Fibroblast of the aortic adventitia (primary cell): ENCODE measurements around the gene PIN4. TPM values are rescaled to one million over a fixed set of nuclear protein-coding genes. Genes with fewer than 3 reads are reported as not detected.

Source experiments
- DNase-seq: peaks from one replicate; pipeline ENCODE4 v3.0.0-alpha.2; 2010; ENCODE audit warnings: low read depth
- H3K4me3 ChIP-seq: 2 replicates; pipeline ENCODE4 v1.5.1; 2011; ENCODE audit warnings: low read depth, mild to moderate bottlenecking, control low read depth, low read length, moderate library complexity
- total RNA-seq: library from RNA; depleted of rRNA; stranded (reverse); fragments of >200 nt; gene quantifications from 2 replicates; pipeline ENCODE4 v1.2.3, GENCODE V29; 2012; ENCODE audit warnings: low replicate concordance
- TF ChIP-seq, protein P1 (sequence below): IDR thresholded peaks from 2 replicates; pipeline ENCODE4 v1.5.1; 2011; ENCODE audit warnings: mild to moderate bottlenecking, low read length, control low read depth, inconsistent platforms; ENCODE audit not compliant: insufficient read depth

The PIN4 gene
- total RNA-seq, 1 donor = 4.6 TPM

- no peak for DNase-seq
- TF ChIP-seq, protein P1, sequence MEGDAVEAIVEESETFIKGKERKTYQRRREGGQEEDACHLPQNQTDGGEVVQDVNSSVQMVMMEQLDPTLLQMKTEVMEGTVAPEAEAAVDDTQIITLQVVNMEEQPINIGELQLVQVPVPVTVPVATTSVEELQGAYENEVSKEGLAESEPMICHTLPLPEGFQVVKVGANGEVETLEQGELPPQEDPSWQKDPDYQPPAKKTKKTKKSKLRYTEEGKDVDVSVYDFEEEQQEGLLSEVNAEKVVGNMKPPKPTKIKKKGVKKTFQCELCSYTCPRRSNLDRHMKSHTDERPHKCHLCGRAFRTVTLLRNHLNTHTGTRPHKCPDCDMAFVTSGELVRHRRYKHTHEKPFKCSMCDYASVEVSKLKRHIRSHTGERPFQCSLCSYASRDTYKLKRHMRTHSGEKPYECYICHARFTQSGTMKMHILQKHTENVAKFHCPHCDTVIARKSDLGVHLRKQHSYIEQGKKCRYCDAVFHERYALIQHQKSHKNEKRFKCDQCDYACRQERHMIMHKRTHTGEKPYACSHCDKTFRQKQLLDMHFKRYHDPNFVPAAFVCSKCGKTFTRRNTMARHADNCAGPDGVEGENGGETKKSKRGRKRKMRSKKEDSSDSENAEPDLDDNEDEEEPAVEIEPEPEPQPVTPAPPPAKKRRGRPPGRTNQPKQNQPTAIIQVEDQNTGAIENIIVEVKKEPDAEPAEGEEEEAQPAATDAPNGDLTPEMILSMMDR = no peak
- peak overlapping the region; percentile 90 for H3K4me3 ChIP-seq
Observed at GRCh38 chrX:72182924-72183323, 1.4 kb downstream of the PIN4 start.

DNA sequence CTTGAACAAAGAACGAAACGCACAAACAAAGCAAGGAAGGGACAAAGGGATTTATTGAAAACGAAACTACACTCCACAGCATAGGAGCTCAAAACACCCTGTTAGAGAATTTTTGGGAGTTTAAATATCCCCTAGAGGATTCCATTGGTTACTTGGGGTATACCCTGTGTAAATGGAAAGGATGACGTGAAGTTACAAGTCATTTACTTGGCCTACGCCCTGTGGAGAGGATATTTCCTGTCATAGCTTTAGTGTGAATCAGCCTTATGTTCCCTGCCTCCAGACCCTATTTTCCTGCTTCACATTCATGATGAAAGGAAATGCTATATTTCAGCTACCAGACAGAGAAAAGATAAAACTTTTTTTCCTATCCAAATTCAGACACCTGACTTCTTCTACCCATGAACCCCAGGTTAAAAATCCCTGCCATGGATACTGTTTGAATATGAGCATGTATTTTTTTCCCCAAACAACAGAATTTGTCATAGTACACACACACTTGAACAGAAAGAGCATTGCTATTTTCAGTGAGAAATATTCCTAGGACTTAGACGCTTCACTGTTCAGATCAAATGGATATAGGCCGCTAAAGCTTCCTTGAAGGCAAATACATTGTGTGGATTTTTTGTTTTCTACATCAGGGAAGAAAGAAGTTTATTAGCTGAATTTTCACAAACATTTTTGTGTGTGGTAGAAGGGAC, 20.4 kb downstream of the PIN4 start:
- no peak overlapping the region for H3K4me3 ChIP-seq
- TF ChIP-seq, protein P1 = no peak
- DNase-seq = peak; percentile 78

DNA sequence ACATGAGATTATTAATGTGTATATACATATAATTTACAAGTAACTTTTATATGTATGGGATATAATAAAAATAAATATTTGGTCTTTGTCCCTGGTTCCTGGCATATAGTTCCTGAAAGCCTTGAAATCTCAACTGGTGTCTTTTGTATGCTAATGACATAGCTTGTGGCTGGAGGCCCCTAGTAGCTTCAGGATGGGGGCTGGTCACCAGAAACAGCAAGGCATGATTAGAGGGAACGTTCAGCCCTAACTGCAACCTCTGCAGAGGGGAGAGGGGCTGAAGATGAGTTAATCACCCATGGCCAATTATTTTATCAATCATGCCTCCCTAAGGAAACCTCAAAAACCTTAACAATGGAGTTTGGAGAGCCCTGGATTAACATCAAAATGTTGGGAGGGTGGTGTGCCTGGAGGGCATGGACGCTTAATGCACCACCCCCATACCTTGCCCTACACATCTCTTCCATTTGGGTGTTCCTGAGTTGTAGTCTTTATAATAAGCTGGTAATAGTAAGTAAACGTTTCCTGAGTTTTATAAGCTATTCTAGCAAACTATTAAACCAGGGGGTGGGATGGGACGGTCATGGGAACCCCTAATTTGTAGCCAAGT, 21.3 kb downstream of the PIN4 start:
- no peak for DNase-seq
- no peak overlapping the region for H3K4me3 ChIP-seq
- TF ChIP-seq, protein P1 = no peak

DNA sequence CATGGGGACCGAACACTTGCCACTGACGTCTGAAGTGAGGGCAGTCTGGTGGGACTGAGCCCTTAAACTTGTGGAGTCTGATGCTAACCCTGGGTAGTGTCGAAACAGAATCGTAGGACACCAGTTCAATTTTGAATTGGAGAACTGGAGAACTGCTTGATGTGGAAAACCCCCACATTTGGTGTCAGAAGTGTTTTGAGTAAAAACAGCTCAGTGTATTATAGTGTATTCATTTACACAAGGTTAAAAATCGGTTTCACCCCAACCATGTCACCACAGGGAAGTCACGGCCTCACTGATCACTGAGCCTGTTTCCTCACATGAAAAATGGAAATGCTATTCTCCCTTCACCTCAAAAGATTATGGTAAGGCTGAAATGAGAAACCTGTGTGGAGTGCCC, 21.9 kb downstream of the PIN4 start:
- no peak overlapping the region for H3K4me3 ChIP-seq
- no peak for DNase-seq
- TF ChIP-seq, protein P1 = no peak

GRCh38 chrX:72205706-72206105, 24.1 kb downstream of the PIN4 start:
- TF ChIP-seq, protein P1 = no peak
- H3K4me3 ChIP-seq = no peak overlapping the region
- no peak for DNase-seq

DNA sequence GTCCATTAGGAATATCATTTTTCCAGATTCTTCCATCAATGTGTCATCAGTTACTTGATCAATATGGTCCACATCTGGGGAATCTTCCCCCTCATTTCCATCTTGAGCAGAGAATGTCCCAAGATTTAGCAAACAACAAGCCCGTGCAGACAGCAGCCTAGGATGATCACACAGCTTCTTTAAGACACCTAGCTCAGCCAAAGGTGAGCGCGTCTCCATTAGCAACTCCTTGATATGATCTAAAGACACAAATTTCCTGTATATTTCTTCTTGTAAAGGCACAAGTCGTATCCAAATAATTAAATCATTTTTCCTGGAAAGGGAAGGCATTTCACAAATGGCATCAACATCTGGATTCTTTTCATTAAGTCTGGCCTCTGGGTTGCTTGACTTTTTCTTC, 25.8 kb downstream of the PIN4 start:
- H3K4me3 ChIP-seq = no peak overlapping the region
- TF ChIP-seq, protein P1 = no peak
- no peak for DNase-seq
